Measurements from ENCODE around the gene PLEKHN1. TPM values are rescaled to one million over a fixed set of nuclear protein-coding genes. Genes with fewer than 3 reads are reported as not detected.
A peak's percentile ranks its signal among the peaks of the same experiment; 100 is the strongest.

The PLEKHN1 gene
- 0.32 and 0.46 TPM in 2 replicates for total RNA-seq

- DNase-seq (ENCODE audit: low read depth, low spot score) = no peak
Measured at GRCh38 chr1:966135-966703, at the start of gene PLEKHN1. TSS of gene PLEKHN1 (plus strand) at chr1:966482. CDS start at chr1:966532, 50 bp downstream.

DNA sequence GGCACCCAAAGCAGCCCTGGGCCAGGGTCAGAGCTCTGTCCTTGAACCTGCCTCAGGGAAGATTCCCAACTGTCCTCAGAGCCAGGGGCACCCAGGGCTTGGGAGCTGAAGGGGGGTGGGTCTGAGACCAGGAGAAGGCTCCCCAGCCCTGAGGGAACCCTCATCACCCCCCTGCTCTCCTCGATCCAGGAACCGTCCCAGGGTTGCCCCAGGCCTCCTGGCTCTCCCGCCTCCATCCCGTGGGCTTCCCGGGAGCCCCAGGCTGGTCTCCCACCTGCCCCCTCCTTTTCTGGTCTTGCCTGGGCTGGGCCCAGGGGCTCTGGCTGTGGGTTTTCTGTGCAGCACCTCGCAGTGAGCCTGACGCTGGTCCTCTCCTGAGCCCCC is 49.2 kb upstream of the PLEKHN1 start:
- DNase-seq (ENCODE audit: low read depth, low spot score) = no peak

GRCh38 chr1:917466-918091 is 48.7 kb upstream of the PLEKHN1 start:
- DNase-seq (ENCODE audit: low read depth, low spot score) = no peak

- no peak for DNase-seq (ENCODE audit: low read depth, low spot score)
Measured at GRCh38 chr1:918353-918752, 47.9 kb upstream of the PLEKHN1 start.

- no peak for DNase-seq (ENCODE audit: low read depth, low spot score)
Measured at GRCh38 chr1:918843-919242, 47.4 kb upstream of the PLEKHN1 start.

DNA sequence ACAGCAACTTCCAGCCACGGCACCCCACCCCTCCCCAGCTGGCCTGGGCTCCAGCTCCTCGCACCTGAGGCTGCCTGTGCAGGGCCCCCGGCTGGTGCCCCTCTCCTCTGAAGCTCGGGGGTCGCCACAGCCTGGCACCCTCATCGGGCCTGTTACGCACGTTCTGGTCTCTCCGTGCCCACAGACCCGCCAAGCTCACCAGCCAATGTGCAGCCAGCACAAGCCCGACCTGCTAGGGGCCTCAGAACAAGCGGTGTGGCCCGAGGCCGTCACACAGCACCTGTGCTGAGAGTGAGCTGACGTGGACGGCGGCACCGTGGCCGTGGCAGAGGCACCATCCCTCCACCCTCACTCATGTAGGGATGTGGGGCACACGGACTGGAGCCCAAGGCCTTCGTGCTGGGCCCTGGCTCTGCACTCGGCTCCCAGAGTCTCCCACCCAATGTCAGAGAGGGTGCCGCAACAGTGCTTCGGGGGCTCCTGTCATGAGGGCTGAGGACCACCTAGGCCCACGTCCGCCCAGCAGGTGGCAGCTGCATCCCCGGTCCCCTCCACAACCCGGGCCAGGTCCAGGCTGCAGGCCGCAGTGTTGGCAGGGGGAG is 46.9 kb upstream of the PLEKHN1 start:
- no peak for DNase-seq (ENCODE audit: low read depth, low spot score)

DNA sequence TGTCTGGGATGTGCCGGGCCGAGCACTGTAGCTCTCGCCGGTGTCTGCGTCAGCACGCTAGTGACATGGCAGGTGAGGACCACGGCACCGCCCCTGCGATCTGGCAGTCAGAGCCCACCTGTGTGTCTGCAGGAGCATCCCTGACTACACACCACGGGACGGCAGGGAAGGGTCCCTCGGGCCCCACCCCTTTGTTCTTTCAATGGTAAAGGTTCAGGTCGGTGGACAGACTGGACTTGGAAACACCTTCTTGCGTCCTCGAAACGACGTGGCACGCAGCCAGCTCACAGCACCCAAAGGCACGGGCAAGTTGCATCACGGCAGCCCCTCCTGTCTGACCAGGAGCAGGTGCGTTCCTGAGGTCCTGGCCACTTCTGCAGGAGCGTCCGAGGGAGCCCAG is 46.3 kb upstream of the PLEKHN1 start:
- DNase-seq (ENCODE audit: low read depth, low spot score) = no peak

GRCh38 chr1:920521-920920 is 45.8 kb upstream of the PLEKHN1 start:
- DNase-seq (ENCODE audit: low read depth, low spot score) = no peak

DNA sequence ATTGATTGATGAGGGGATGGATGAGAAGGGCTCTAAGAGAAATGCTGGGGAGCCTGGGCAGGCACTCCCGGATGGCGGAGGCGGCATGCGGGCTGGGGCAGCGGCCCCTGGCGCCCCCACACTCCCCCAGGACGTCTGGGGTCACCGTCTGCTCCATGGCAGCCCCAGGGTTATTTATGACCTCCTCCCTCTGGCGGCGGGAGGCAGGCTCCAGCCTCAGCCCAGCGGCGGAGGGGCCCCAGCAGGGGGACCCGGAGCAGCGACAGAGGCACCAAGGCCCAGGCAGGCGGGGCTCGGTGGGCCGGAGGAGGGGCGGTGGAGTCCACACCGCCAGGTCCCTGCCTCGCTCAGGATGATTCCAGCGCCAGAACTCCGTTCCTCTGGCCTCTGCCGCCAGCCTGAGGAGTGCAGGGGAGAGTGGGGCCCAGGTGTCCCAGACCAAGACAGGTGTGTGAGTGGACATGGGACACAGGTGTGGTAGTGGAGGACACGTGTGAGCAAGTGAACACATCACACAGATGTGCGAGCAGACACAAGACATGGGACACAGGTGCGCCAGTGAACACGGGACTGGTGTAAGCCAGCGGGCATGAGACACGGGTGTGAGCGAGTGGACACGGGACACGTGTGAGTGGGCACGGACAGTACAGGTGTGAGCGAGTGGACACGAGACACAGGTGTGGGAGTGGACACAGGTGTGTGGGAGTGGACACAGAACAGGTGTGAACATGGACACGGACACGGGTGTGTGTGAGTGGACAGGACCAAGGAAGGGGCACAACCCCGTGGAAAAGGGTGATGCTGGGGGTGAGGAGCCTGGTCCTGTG is 45.1 kb upstream of the PLEKHN1 start:
- no peak for DNase-seq (ENCODE audit: low read depth, low spot score)

DNA sequence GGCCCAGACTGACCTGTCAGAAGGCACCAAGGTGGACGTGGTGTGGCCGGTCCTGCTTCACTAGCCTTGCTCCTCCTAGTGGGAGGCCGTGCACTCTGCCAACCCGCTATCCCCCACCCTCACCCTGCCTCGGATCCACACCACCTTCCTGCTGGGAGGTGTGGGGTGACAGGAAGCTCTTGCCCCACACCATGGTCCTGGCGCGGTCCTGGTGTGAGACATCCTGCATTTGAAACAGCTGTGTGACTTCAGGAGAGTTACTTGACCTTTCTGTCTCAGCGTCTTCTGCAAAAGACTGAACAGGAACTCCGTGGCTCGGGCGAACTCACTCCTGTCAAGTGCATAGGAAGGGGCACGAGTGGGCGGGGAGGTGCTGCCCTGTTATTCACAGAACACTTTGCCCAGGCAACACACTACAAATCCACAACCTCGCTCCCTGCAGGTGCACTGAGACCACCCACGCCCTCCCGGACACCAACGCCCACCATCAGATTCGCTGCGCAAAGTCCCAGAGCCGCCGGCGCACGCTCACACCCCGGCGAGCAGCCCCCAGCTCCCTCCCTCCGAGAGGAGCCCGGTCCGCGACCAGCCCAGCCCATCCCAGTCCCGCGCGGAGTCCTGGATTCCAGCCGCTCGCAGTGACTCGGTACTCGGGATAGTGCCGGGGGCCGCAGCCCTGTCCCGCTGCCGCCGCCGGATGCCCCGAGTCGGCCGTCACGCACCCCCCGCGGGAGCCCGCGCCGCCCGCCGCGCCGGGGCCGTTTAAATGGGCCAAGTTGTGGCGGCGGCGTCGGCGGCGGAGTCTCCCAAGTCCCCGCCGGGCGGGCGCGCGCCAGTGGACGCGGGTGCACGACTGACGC is 42.9 kb upstream of the PLEKHN1 start, which contains the start of gene SAMD11:
SAMD11 (plus strand) TSS at position 793 of the 860 bp plus-strand sequence. CDS start 509 bp downstream, outside the sequence.
- peak; percentile 19 for DNase-seq (ENCODE audit: low read depth, low spot score)

DNA sequence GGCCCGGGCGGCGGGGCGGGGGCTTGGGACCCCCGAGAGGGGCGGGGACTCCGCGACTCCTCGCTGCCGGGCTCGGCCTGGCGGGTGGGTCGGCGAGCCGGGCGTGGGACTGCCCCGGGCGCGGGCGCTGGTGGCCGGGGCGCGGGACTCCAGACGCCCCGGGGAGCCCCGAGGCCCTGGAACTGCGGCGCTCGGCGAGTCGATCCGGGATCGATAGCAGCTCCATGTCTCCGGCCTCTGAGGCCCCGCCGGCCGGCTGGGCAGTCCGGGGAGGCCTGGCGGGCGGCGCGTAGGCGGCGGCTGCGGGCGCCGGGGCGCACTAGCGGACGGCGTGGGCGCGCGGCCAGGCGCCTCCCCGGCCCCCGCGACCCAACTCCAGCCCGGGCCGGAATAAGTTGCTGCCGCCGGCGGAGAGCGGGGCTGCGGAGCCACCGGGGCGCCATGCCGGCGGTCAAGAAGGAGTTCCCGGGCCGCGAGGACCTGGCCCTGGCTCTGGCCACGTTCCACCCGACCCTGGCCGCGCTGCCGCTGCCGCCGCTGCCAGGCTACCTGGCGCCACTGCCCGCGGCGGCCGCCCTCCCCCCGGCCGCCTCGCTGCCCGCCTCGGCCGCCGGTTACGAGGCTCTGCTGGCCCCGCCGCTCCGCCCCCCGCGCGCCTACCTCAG is 42.2 kb upstream of the PLEKHN1 start:
- no peak for DNase-seq (ENCODE audit: low read depth, low spot score)

- no peak for DNase-seq (ENCODE audit: low read depth, low spot score)
Measured at GRCh38 chr1:924656-925560, 41.4 kb upstream of the PLEKHN1 start.

- no peak for DNase-seq (ENCODE audit: low read depth, low spot score)
Measured at GRCh38 chr1:925561-926421, 40.5 kb upstream of the PLEKHN1 start.

DNA sequence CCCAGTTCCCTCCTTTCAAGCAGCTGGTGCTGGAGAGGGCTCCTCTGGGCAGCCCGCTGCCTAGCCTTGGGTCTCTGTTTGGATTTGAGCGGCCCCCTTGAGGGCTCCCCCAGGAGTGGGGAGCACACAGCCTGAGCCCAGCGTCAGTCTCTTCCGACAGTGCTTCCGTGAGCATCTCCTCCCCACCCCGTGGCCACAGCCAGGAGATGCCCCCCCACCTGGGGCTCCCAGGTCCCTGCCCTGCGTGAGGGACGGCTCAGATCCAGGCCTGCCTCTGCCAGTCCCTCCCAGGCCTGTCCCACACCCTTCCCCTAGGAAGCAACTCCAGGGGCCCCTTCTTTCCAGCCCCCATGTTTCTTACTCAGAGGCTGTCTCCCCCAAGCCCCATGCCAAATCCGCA is 39.0 kb upstream of the PLEKHN1 start:
- DNase-seq (ENCODE audit: low read depth, low spot score) = no peak

DNA sequence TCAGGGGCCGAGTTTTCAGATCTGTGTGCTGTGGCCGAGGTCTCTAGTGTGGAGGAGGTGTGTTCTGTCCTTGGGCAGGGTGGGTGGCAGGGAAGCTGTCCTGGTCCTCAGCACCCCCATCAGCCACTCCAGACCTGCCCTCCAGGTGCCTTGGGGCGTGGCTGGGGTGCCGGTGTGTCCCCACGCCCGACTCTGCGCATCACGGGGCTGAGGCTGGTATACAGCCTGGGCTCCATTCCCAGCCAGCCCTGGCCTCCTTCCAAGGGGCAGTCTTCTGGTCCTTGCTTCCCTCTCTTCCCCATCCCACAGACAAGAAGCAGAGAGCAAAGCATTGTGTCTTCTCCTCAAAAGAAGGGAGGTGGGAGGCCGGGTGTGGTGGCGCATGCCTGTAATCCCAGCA is 38.5 kb upstream of the PLEKHN1 start:
- no peak for DNase-seq (ENCODE audit: low read depth, low spot score)

- no peak for DNase-seq (ENCODE audit: low read depth, low spot score)
Measured at GRCh38 chr1:928825-929661, 37.2 kb upstream of the PLEKHN1 start.

DNA sequence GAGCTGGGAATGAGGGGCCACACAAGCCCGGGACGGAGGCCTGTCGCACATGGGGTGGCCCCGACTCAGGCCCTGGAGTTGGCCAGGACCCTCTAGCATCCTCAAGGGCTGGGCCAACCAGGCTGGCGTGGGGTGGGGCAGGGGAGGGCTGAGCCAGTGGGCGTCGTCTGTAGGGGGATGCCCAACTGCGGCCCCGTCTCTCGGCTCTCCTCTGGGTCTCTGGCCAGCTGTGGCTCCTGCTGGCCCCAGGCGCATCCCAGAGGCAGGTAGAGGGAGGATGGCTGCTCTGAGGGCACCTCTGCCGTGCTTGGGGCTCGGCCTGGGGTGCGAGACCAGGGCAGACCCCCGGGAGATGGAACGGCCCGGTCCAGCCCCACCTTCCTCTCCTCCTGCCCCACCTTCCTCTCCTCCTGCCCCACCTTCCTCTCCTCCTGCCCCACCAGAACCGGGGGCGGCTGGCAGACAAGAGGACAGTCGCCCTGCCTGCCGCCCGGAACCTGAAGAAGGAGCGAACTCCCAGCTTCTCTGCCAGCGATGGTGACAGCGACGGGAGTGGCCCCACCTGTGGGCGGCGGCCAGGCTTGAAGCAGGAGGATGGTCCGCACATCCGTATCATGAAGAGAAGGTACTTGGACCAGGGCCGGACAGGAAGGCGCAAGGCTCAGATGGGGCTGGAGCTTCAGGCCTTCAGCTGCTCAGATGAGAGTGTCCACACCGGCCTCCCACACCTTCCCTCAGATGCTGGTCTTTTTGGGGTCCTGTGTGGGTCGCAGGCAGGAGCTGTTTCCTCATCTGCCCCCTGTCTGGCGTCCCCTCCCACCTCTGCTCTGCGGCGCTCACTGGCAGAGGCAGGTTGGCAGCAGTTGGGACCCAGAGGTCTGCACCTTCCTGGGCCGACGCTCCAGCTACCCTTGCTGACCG is 36.3 kb upstream of the PLEKHN1 start:
- DNase-seq (ENCODE audit: low read depth, low spot score) = no peak

Measured in pulmonary artery endothelial cell (primary cell).